Measurements from ENCODE around the gene MADCAM1. TPM values are rescaled to one million over a fixed set of nuclear protein-coding genes. Genes with fewer than 3 reads are reported as not detected.

The MADCAM1 gene
- total RNA-seq, 2 experiments from 2014 or later: 0.69 to 2.0 TPM

DNA sequence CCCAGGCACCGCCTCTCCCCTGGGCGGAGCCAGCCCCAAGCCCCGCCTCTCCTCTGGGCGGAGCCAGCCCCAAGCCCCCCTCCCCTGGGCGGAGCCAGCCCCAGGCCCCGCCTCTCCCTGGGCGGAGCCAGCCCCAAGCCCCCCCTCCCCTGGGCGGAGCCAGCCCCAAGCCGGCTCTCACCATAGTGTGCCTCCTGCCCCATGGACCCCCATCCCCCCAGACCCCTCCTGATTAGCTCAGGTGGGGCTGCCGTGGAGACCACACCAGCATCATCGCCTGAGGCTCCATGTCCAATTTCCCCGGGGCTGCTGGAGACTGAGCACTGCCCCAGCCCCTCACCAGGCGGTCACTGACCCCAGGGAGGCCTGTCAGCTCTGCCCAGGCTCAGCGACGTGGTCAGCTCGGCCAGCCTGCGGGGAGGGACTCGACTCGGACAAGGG, 4.2 kb upstream of the MADCAM1 start:
- H3K4me3 ChIP-seq (ENCODE audit: low read depth, low read length, poor library complexity, severe bottlenecking): no peak overlapping the region
- CTCF ChIA-PET (ENCODE audit: unreplicated experiment): interaction anchor here (0.6 kb wide), 2 partner anchors 14 to 121 kb away, joined by 3 to 6 read pairs; no protein-coding TSS in a partner anchor
- H3K9me2 ChIP-seq (ENCODE audit: insufficient read depth, low read length): no peaks in the 10 kb centered on the region
- H4K20me1 ChIP-seq (ENCODE audit: insufficient read depth, low read length): no peaks in the 10 kb centered on the region
- intact Hi-C loops (cut with micrococcal nuclease; ENCODE audit: unreplicated experiment): no loop called here
- DNase-seq (ENCODE audit: low spot score): peak; percentile 53
- H2AFZ ChIP-seq (ENCODE audit: low read length): no peak overlapping the region
- no peak overlapping the region for H3K27ac ChIP-seq (ENCODE audit: low read depth, low read length, poor library complexity, severe bottlenecking)
- H3K9me3 ChIP-seq (ENCODE audit: low read length): peaks cover 4% of the 10 kb centered on the region
- POLR2A ChIA-PET: no interaction called here
- no peaks in the 10 kb centered on the region for H3K36me3 ChIP-seq (ENCODE audit: insufficient read depth, low read length)
- TF ChIP-seq, protein P1, sequence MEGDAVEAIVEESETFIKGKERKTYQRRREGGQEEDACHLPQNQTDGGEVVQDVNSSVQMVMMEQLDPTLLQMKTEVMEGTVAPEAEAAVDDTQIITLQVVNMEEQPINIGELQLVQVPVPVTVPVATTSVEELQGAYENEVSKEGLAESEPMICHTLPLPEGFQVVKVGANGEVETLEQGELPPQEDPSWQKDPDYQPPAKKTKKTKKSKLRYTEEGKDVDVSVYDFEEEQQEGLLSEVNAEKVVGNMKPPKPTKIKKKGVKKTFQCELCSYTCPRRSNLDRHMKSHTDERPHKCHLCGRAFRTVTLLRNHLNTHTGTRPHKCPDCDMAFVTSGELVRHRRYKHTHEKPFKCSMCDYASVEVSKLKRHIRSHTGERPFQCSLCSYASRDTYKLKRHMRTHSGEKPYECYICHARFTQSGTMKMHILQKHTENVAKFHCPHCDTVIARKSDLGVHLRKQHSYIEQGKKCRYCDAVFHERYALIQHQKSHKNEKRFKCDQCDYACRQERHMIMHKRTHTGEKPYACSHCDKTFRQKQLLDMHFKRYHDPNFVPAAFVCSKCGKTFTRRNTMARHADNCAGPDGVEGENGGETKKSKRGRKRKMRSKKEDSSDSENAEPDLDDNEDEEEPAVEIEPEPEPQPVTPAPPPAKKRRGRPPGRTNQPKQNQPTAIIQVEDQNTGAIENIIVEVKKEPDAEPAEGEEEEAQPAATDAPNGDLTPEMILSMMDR (conservative IDR thresholded peaks at IDR 0.05; ENCODE audit: low read length): no peak
- no peak for TF ChIP-seq EZH2phosphoT487 (IDR thresholded peaks at IDR 0.05; ENCODE audit: borderline replicate concordance, low read depth, low read length)
- no peak overlapping the region for H3K4me2 ChIP-seq (ENCODE audit: low read length)
- no TSS peak for BruUV-seq (replicated peaks)
- peaks cover 11% of the 10 kb centered on the region for H3K4me1 ChIP-seq (ENCODE audit: insufficient read depth, low read length, poor library complexity, severe bottlenecking)
- no peaks in the 10 kb centered on the region for H3K79me2 ChIP-seq (ENCODE audit: insufficient read depth, low read depth, low read length)

DNA sequence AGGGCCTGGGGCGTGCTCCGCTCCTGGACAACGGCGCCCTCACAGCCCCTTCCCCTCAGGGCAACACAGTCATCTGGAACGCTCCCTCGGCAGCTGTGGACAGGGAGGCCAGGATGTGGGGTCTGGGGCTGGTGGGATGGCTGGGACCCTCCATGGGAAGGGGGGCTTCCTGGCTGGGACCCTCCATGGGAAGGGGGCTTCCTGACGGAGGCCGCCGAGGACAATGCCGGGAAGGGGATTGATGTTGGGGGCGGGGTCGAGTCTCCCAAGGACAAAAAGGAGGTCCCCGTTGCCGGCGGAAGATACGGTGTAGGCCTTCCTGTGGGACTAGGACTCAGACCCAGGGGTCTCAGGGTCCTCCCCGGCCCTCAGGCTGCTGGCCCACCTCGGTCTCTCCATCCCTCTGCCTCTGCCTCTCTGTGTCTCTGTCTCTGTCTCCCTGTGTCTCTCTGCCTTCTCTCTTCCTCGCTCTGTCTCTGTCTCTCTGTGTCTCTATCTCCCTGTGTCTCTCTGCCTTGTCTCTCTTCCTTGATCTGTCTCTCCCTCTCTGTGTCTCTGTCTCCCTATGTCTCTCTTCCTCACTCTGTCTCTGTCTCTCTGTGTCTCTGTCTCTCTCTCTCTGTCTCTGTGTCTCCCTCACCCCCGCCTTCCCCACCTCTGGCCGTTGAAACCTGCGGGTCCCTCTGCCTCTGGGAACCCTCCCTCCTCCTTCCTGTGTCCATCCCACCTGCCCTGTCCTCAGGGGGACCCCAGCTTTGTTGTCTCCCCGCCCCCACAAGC, 2.7 kb upstream of the MADCAM1 start:
- no peak overlapping the region for H3K4me2 ChIP-seq (ENCODE audit: low read length)
- TF ChIP-seq EZH2phosphoT487 (IDR thresholded peaks at IDR 0.05; ENCODE audit: borderline replicate concordance, low read depth, low read length): no peak
- TF ChIP-seq, protein P1 (conservative IDR thresholded peaks at IDR 0.05; ENCODE audit: low read length): no peak
- intact Hi-C loops (cut with micrococcal nuclease; ENCODE audit: unreplicated experiment): no loop called here
- H3K36me3 ChIP-seq (ENCODE audit: insufficient read depth, low read length): no peaks in the 10 kb centered on the region
- no peak overlapping the region for H3K27ac ChIP-seq (ENCODE audit: low read depth, low read length, poor library complexity, severe bottlenecking)
- no peaks in the 10 kb centered on the region for H3K9me2 ChIP-seq (ENCODE audit: insufficient read depth, low read length)
- ChIA-PET POLR2A (no interaction called here), CTCF (ENCODE audit: unreplicated experiment) (no interaction called here)
- no peak for DNase-seq (ENCODE audit: low spot score)
- H2AFZ ChIP-seq (ENCODE audit: low read length): no peak overlapping the region
- peaks cover 7% of the 10 kb centered on the region for H3K4me1 ChIP-seq (ENCODE audit: insufficient read depth, low read length, poor library complexity, severe bottlenecking)
- H3K9me3 ChIP-seq (ENCODE audit: low read length): no peaks in the 10 kb centered on the region; the same call in 1 of the 2 replicates
- no peaks in the 10 kb centered on the region for H3K79me2 ChIP-seq (ENCODE audit: insufficient read depth, low read depth, low read length)
- H3K4me3 ChIP-seq (ENCODE audit: low read depth, low read length, poor library complexity, severe bottlenecking): no peak overlapping the region
- no peaks in the 10 kb centered on the region for H4K20me1 ChIP-seq (ENCODE audit: insufficient read depth, low read length)
- BruUV-seq (replicated peaks): no TSS peak

Data from OCI-LY7 (cell line).